ENCODE results near the gene NCAM1.
A peak's percentile ranks its signal among the peaks of the same experiment; 100 is the strongest.
"Not testable (repeated sequence)": the region's sequence is repeated elsewhere in the genome, so short reads cannot be mapped to it uniquely, and the experiment has no call there.

The NCAM1 gene

DNA sequence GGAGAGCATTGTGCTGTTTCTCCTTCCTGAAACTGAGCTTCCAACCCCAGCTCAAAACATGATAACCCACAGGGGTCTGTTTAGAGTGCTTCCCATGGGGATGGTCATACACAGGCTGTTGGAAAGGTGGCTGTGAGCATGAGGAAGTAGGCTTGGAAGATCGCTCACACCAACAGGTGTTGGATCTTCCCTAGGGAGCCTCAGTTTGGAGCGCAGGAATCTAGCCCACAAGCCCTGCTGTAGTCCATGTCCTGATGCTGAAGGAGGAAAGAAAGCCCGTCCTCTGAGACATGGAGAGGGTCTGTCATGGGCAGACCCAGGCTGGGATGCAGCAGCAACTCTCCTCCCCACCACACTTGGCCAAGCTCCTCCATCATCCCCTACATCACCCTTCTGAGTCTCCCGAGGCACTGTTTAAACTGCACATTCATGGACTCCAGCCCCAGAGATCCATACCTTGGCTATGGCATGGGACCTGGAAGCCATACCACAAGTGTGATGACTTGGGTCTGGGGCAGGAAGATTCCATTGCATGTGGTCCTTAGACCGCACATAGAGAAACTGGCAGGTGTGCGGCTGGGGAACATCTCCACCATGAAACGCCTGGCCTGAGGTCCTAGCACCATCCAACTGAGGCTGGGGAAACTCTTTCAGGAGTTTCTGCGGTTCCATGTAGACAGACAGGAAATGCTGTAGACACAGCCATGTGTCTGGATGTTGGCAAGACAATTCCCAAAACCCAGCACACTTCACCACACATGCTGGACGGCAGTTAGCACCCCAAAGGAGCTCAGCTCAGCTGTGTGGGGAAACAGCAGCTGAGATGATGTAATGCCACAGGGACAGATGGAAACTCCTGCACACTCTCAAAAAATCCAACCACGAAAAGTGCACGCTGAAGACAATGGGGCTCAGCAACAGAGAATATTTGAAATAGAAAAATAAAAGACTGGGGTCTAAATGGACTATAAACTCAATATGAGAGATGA lies 325.6 kb downstream of the NCAM1 start:
- no peak overlapping the region for H3K4me3 ChIP-seq
- H3K4me2 ChIP-seq, result peak overlapping the region; percentile 31
- H3K4me1 ChIP-seq, result peaks cover 16% of the 10 kb centered on the region
- TF ChIP-seq Cebpa-rat (IDR thresholded peaks at IDR 0.05), result no peak
- no peaks in the 10 kb centered on the region for H3K9me3 ChIP-seq
- H3K36me3 ChIP-seq, result no peaks in the 10 kb centered on the region
- no peaks in the 10 kb centered on the region for H3K27me3 ChIP-seq
- H3K27ac ChIP-seq, result no peak overlapping the region
- H3K9ac ChIP-seq, result no peak overlapping the region
- H4K20me1 ChIP-seq, result no peaks in the 10 kb centered on the region

DNA sequence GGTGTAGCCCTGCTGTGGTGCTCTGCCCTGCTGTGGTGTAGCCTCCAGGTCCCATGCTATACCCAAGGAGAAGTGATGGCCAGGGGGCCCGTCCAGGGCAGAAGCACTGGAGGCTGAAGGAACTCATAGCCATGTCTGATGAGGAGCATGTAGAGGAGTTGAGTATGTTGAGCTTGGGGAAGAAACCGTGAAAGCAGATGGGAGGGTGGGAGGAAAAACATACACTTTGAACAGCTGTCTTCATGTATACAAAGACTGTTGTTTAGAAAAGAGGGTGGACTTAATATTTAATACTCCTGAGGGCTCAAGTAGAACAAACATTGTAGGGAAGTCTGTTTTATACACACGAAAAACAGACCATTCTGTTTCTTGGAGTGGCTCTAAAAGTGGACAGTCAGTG lies 326.6 kb downstream of the NCAM1 start:
- no peak overlapping the region for H3K9ac ChIP-seq
- no peaks in the 10 kb centered on the region for H3K9me3 ChIP-seq
- no peaks in the 10 kb centered on the region for H3K27me3 ChIP-seq
- no peak overlapping the region for H3K4me3 ChIP-seq
- H4K20me1 ChIP-seq, result no peaks in the 10 kb centered on the region
- H3K4me2 ChIP-seq, result peak overlapping the region; percentile 31; the same call in 1 of the 2 replicates
- H3K36me3 ChIP-seq, result no peaks in the 10 kb centered on the region
- no peak for TF ChIP-seq Cebpa-rat (IDR thresholded peaks at IDR 0.05)
- H3K27ac ChIP-seq, result no peak overlapping the region
- H3K4me1 ChIP-seq, result peaks cover 16% of the 10 kb centered on the region

DNA sequence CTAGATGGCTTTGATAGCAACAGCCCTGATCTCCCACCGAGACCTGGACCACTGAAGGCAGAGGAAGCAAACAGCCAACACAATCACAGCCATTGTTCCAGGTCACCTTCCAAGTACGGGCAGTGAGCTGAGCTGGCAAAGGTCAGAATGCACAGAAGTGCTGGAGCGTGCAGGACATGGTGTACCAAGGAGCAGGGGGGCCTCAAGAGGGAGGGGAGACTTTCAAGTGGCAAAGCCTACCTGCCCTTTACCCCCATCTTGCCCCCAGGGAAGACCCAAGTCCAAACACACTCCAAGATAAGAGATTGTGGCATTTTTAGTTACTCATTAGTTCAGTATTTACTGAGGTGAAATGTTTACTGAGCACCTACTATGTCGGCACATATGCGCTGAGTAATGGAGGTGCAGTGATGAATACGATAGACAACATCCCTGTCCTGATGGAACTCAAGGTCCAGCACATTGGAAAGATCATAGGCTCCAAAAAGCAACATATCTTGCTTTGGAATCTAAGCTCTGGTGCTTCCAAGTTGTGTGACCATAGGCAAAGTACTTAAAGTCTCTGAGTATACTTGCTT lies 327.2 kb downstream of the NCAM1 start:
- Histone ChIP-seq H3K4me2 (no peak overlapping the region), H3K36me3 (no peaks in the 10 kb centered on the region), H3K9me3 (no peaks in the 10 kb centered on the region), H3K4me3 (no peak overlapping the region), H3K27ac (no peak overlapping the region), H3K27me3 (no peaks in the 10 kb centered on the region), H3K9ac (no peak overlapping the region), H3K4me1 (peaks cover 16% of the 10 kb centered on the region), H4K20me1 (no peaks in the 10 kb centered on the region)
- no peak for TF ChIP-seq Cebpa-rat (IDR thresholded peaks at IDR 0.05)

DNA sequence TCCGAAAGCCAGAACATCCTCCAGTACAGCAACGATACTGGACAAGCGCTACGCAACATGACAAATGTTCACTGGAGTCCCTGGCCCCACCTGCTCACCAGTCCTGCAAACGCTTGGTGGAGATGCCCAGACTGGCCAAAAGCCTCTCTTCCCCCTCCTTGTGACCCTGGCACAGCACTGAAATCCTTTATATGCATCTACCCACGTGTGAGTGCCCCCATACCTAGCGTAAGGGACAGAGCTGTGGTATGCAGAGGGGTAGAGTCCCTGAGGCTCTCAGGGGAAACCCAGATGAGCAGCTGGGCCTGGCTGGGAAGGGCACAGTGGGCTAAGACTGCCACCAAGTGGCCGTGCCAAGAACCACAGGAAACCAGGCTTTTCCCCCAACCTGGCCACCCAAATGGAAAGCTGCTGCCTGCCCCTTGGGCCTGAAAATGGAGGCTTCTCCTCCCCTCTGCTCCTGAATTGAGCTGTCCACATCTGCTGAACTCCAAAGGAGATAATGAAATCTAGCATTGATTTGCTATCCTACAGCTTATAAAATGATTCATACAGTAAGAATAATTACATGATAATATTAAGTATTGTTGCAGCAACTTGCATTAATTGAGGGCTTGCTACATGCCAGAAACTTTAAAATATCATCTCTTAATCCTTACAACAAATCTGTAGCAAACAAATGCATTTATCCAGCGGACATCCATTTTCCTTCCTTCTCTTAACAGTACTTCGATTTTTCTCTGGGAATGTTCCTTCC lies 328.4 kb downstream of the NCAM1 start:
- no peak overlapping the region for H3K4me2 ChIP-seq
- H3K27me3 ChIP-seq, result no peaks in the 10 kb centered on the region
- H3K4me1 ChIP-seq, result peaks cover 16% of the 10 kb centered on the region
- no peaks in the 10 kb centered on the region for H3K9me3 ChIP-seq
- no peak overlapping the region for H3K9ac ChIP-seq
- H3K36me3 ChIP-seq, result no peaks in the 10 kb centered on the region
- no peak overlapping the region for H3K27ac ChIP-seq
- no peak overlapping the region for H3K4me3 ChIP-seq
- no peaks in the 10 kb centered on the region for H4K20me1 ChIP-seq
- no peak for TF ChIP-seq Cebpa-rat (IDR thresholded peaks at IDR 0.05)

DNA sequence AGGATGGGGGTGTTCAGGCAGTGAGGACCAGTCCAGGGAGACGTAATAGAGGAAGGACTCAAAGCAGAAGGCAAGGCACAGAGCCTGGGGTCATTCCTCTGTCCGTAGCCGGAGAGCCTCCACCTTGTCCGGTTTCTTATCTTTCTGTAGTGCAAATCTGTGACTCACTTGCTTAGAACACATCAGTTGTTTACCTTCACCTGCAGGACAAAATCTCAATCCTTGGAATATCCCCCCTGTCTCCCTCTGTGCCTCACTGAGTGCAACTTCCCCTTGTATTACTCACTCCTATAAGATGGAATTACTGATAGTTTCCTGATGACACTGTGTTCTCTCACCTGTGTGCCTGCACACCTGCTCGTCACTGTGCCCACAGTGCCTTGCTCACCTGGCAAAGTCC lies 332.7 kb downstream of the NCAM1 start:
- no peaks in the 10 kb centered on the region for H3K36me3 ChIP-seq
- no peaks in the 10 kb centered on the region for H4K20me1 ChIP-seq
- H3K4me1 ChIP-seq, result no peaks in the 10 kb centered on the region
- no peak overlapping the region for H3K9ac ChIP-seq
- H3K9me3 ChIP-seq, result no peaks in the 10 kb centered on the region
- no peak overlapping the region for H3K4me3 ChIP-seq
- H3K4me2 ChIP-seq, result no peak overlapping the region
- TF ChIP-seq Cebpa-rat (IDR thresholded peaks at IDR 0.05), result no peak
- H3K27me3 ChIP-seq, result no peaks in the 10 kb centered on the region
- no peak overlapping the region for H3K27ac ChIP-seq

DNA sequence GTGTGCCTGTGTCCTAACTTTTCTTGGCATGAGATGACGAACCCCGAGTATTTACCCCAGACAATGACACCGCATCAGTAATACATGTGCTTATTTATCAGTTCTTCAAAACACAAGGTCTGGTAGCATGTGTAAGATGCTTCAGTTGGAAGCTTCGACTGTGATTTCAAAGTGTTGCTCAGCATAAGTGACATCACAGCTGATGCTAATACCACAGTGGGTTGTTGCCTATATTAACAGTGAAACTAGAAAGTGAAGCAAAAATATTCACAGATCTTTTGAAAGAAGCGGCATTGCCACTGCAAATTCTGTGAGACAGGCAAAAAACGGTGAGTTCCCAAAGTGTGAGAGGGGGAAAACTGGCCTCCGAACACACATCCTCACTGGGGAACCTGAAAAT lies 334.8 kb downstream of the NCAM1 start:
- Histone ChIP-seq H3K9me3 (no peaks in the 10 kb centered on the region), H3K27ac (no peak overlapping the region), H3K4me1 (no peaks in the 10 kb centered on the region), H3K4me2 (no peak overlapping the region), H3K27me3 (no peaks in the 10 kb centered on the region), H4K20me1 (no peaks in the 10 kb centered on the region), H3K36me3 (no peaks in the 10 kb centered on the region), H3K9ac (no peak overlapping the region), H3K4me3 (no peak overlapping the region)
- no peak for TF ChIP-seq Cebpa-rat (IDR thresholded peaks at IDR 0.05)

DNA sequence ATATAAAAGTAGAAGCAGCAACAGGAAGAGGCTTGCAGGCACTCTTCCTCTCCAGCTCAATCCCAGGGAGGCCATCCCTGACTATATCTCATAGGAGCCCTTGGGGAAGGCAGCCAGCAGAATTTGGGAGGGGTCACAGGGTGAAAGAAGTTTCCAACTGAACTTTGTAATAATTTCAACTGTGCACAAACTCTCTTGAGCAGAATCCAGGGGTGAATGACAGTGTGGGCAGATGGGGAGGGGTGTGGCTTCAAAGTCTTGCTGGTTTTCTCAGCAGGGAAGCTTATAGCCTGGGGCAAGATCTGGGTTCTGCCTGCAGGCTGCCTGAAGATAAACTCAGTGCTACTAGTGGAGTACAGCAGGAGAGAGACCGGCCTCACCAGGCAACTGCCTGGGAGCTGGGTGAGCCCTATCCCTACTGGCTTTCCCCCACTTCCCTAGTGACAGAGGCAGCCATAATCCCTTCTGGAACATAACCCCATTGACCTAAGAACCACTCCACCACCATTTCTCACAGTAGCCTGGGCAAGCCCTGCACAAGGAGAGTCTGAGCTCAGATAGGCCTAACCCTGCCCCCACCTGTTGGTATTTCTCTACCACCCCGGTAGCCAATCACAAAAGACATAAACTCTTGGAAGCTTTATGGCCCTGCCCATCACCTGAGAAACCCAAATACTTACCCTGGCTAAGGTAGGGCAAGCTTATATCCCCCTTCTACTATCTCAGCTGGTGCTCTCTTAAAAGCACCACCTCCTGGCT lies 335.4 kb downstream of the NCAM1 start:
- no peaks in the 10 kb centered on the region for H4K20me1 ChIP-seq
- TF ChIP-seq Cebpa-rat (IDR thresholded peaks at IDR 0.05), result no peak
- no peak overlapping the region for H3K9ac ChIP-seq
- no peak overlapping the region for H3K4me3 ChIP-seq
- no peaks in the 10 kb centered on the region for H3K9me3 ChIP-seq
- H3K4me2 ChIP-seq, result no peak overlapping the region
- H3K4me1 ChIP-seq, result no peaks in the 10 kb centered on the region
- H3K27ac ChIP-seq, result no peak overlapping the region
- H3K27me3 ChIP-seq, result no peaks in the 10 kb centered on the region
- H3K36me3 ChIP-seq, result no peaks in the 10 kb centered on the region

DNA sequence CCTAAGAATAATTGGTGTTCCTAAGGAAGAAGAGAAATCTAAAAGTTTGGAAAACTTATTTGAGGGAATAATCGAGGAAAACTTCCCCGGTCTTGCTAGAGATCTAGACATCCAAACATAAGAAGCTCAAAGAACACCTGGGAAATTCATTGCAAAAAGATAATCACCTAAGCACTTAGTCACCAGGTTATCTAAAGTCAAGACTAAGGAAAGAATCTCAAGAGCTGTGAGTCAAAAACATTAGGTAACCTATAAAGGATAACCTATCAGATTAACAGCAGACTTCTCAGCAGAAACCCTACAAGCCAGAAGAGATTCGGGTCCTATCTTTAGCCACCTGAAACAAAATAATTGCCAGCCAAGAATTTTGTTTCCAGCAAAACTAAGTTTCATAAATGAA lies 337.3 kb downstream of the NCAM1 start:
- not testable (repeated sequence) for H3K4me3 ChIP-seq, H3K4me2 ChIP-seq, H3K9me3 ChIP-seq, H3K9ac ChIP-seq, H3K36me3 ChIP-seq, H4K20me1 ChIP-seq, H3K27me3 ChIP-seq, H3K4me1 ChIP-seq, H3K27ac ChIP-seq

DNA sequence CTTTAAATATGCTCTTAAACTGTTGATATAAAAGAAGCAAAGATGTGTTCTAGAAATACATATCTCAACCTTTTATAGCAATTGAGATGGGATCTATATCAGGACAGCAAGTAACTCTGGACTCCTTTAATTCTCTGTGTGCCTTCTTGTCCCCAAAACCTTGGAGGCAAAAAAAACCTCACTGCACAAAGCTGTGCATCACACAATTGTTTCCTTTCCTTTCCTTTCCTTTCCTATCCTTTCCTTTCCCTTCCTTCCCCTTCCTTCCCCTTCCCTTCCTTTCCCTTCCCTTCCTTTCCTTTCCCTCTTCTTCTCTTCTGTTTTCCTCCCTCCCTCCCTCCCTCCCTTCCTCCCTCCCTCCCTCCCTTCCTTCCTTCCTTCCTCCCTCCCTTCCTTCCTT lies 343.7 kb downstream of the NCAM1 start:
- Histone ChIP-seq H3K4me3 (no peak overlapping the region), H3K27me3 (no peaks in the 10 kb centered on the region), H3K9me3 (no peaks in the 10 kb centered on the region), H3K4me2 (no peak overlapping the region), H3K36me3 (no peaks in the 10 kb centered on the region), H3K9ac (no peak overlapping the region), H3K27ac (no peak overlapping the region), H3K4me1 (no peaks in the 10 kb centered on the region), H4K20me1 (no peaks in the 10 kb centered on the region)
- no peak for TF ChIP-seq Cebpa-rat (IDR thresholded peaks at IDR 0.05)
